GM12878 (cell line): ENCODE measurements around the gene S100G. TPM values are rescaled to one million over a fixed set of nuclear protein-coding genes. Genes with fewer than 3 reads are reported as not detected.

Source experiments
- ATAC-seq: fragments of 200-7000 bp; cut with Tn5 transposase; 3 replicates; pipeline ENCODE4 v1.9.1; 2020; ENCODE audit warnings: mild to moderate bottlenecking, moderate library complexity
- BruUV-seq: library from RNA; stranded (reverse); fragments of 400-500 nt; replicated peaks from 2 replicates; lab custom pipeline; 2021; lab: Mats Ljungman, UMichigan
- CTCF ChIA-PET: fragments of 300-600 bp; sonication (Branson Sonifier 250); formaldehyde crosslinking; extraction: SDS; loops from one replicate; lab custom pipeline; 2021; ENCODE audit warnings: inconsistent platforms; lab: Yijun Ruan, JAX
- POLR2A ChIA-PET: fragments of 350-600 bp; formaldehyde crosslinking; extraction: SDS; loops from one replicate; lab custom pipeline; 2021; ENCODE audit warnings: inconsistent platforms; lab: Charles Lee
- RAD21 ChIA-PET: fragments of 300-600 bp; sonication (Branson Sonifier 250); formaldehyde crosslinking; loops from one replicate; lab custom pipeline; 2023; ENCODE audit warnings: antibody characterized with exemption; ENCODE audit not compliant: unreplicated experiment; lab: Charles Lee
- SMC1A ChIA-PET: fragments of 300-600 bp; sonication (Branson Sonifier 250); formaldehyde crosslinking; loops from one replicate; lab custom pipeline; 2023; ENCODE audit not compliant: unreplicated experiment, uncharacterized antibody; lab: Charles Lee
- DNase-seq: peaks from one replicate; pipeline ENCODE4 v3.0.0-alpha.2; 2011; ENCODE audit warnings: low read depth, low spot score
- FAIRE-seq: peaks from 3 replicates; lab custom pipeline; 2011; peaks lifted over from hg19 to GRCh38; lab: Jason Lieb, UNC
- H2AFZ ChIP-seq: 2 replicates; pipeline ENCODE4 v1.6.0; 2011; ENCODE audit warnings: low read depth, low read length, control low read depth; ENCODE audit not compliant: control insufficient read depth
- H3K27ac ChIP-seq: 2 replicates; pipeline ENCODE4 v1.5.1; 2011; ENCODE audit warnings: control low read depth; ENCODE audit not compliant: control insufficient read depth, insufficient read depth
- H3K27me3 ChIP-seq, 2 experiments: replicated peaks in 1 of 2; 2 replicates each; pipeline versions ENCODE4 v1.6.0 to v1.6.1; 2011; ENCODE audit warnings: low read length in 1 of 2; ENCODE audit not compliant: control insufficient read depth in 2 of 2, insufficient read depth in 2 of 2
- H3K36me3 ChIP-seq, 2 experiments: 2 replicates each; pipeline ENCODE4 v1.5.1; 2011; ENCODE audit warnings: low read length in 1 of 2; ENCODE audit not compliant: control insufficient read depth in 2 of 2, insufficient read depth in 2 of 2
- H3K4me1 ChIP-seq: 2 replicates; pipeline ENCODE4 v1.6.1; 2011; ENCODE audit warnings: mild to moderate bottlenecking, low read length, moderate library complexity, mixed read lengths; ENCODE audit not compliant: control insufficient read depth, insufficient read depth
- H3K4me2 ChIP-seq: 2 replicates; pipeline ENCODE4 v1.6.0; 2011; ENCODE audit warnings: control low read depth; ENCODE audit not compliant: control insufficient read depth, insufficient read depth
- H3K4me3 ChIP-seq: fragments of 200-600 bp; sonication (generic); 2 replicates; pipeline ENCODE4 v1.5.1; 2016
- H3K79me2 ChIP-seq: 2 replicates; pipeline ENCODE4 v1.6.0; 2011; ENCODE audit warnings: low read length; ENCODE audit not compliant: control insufficient read depth, insufficient read depth
- H3K9ac ChIP-seq: 2 replicates; pipeline ENCODE4 v1.8.0; 2011; ENCODE audit warnings: low read length, control low read depth, mixed read lengths; ENCODE audit not compliant: control insufficient read depth, insufficient read depth
- H3K9me3 ChIP-seq: replicated peaks from 3 replicates; pipeline ENCODE4 v1.5.1; 2011; ENCODE audit warnings: mild to moderate bottlenecking, low read length; ENCODE audit not compliant: control insufficient read depth, insufficient read depth
- H4K20me1 ChIP-seq: 2 replicates; pipeline ENCODE4 v1.6.0; 2011; ENCODE audit not compliant: control insufficient read depth, insufficient read depth
- BHLHE40 ChIP-seq, 2 experiments: fragments of 450-650 bp in 1 of 2; IDR thresholded peaks; 2 replicates each; pipeline ENCODE4 v1.6.1; 2011 to 2017; ENCODE audit warnings: low read depth in 2 of 2, borderline replicate concordance in 1 of 2, improper control_type of control experiment in 1 of 2, low read length in 1 of 2, mild to moderate bottlenecking in 1 of 2
- CUX1 ChIP-seq: IDR thresholded peaks from 2 replicates; pipeline ENCODE4 v1.6.1; 2012; ENCODE audit warnings: improper control_type of control experiment, low read depth, low read length; ENCODE audit not compliant: insufficient replicate concordance
- EGR1 ChIP-seq, 2 experiments: IDR thresholded peaks; 1 replicate in 1 of 2; 2 replicates in 1 of 2; pipeline ENCODE4 v1.6.1; 2011 to 2012; ENCODE audit warnings: low read depth in 2 of 2, low read length in 2 of 2, borderline replicate concordance in 1 of 2, mild to moderate bottlenecking in 1 of 2, moderate library complexity in 1 of 2
- ESRRA ChIP-seq: IDR thresholded peaks from 2 replicates; pipeline ENCODE4 v1.6.1; 2012; ENCODE audit warnings: mild to moderate bottlenecking, low read length, improper control_type of control experiment
- HDAC6 ChIP-seq: fragments of 200-600 bp; sonication (generic); IDR thresholded peaks from one replicate; pipeline ENCODE4 v1.8.0; 2017; ENCODE audit warnings: antibody characterized with exemption; ENCODE audit not compliant: unreplicated experiment
- IKZF1 ChIP-seq: fragments of 450-650 bp; conservative IDR thresholded peaks from 2 replicates; pipeline ENCODE4 v1.6.1; 2017; ENCODE audit warnings: antibody characterized with exemption, mild to moderate bottlenecking
- IRF4 ChIP-seq: IDR thresholded peaks from 2 replicates; pipeline ENCODE4 v1.6.1; 2011; ENCODE audit warnings: low read depth, low read length
- MXI1 ChIP-seq: fragments of 150-350 bp; IDR thresholded peaks from 2 replicates; pipeline ENCODE4 v1.6.1; 2011; ENCODE audit warnings: low read depth, mild to moderate bottlenecking, inconsistent platforms, low read length, improper control_type of control experiment
- NFYA ChIP-seq: IDR thresholded peaks from 2 replicates; pipeline ENCODE4 v1.6.1; 2011; ENCODE audit warnings: low read depth, mild to moderate bottlenecking, low read length, improper control_type of control experiment, borderline replicate concordance
- NR2C1 ChIP-seq: fragments of 450-650 bp; IDR thresholded peaks from 2 replicates; pipeline ENCODE4 v1.6.1; 2017; ENCODE audit warnings: antibody characterized with exemption, mild to moderate bottlenecking, moderate library complexity
- RFX5 ChIP-seq: IDR thresholded peaks from 2 replicates; pipeline ENCODE4 v1.6.1; 2011; ENCODE audit warnings: low read depth, low read length, improper control_type of control experiment
- SRF ChIP-seq, 2 experiments: IDR thresholded peaks; 2 replicates each; pipeline ENCODE4 v1.6.1; 2011; ENCODE audit warnings: low read depth in 2 of 2, low read length in 2 of 2, mild to moderate bottlenecking in 1 of 2, moderate library complexity in 1 of 2
- TBL1XR1 ChIP-seq: IDR thresholded peaks from 2 replicates; pipeline ENCODE4 v1.6.1; 2012; ENCODE audit warnings: low read depth, low read length, improper control_type of control experiment
- TCF7 ChIP-seq: IDR thresholded peaks from 2 replicates; pipeline ENCODE4 v1.6.1; 2014; ENCODE audit warnings: antibody characterized with exemption, borderline replicate concordance
- WGBS: methylation state at CpG from one replicate; pipeline ENCODE4 v1.1.6; 2016; ENCODE audit warnings: low lambda C conversion rate; ENCODE audit not compliant: insufficient replicate concordance, insufficient coverage; ENCODE audit errors: missing lambda C conversion rate; 5-methylcytosine and 5-hydroxymethylcytosine counted together
- in situ Hi-C: fragments of 300-500 bp; cut with MboI; formaldehyde crosslinking; loops from 9 replicates; pipeline ENCODE4 v1.14.3; 2018; ENCODE audit warnings: mixed read lengths
- intact Hi-C: fragments of 100-400 bp; cut with micrococcal nuclease; formaldehyde crosslinking; loops from one replicate; pipeline ENCODE4 v1.14.2; 2022; ENCODE audit not compliant: unreplicated experiment
- polyA plus RNA-seq, 11 experiments: library from polyadenylated mRNA; depleted of rRNA in 4 of 11; unstranded in 6 of 11; stranded (reverse) in 5 of 11; fragments of >200 nt; fragmentation: Nextera tagmentation in 4 of 11; fragmentation: Illumina TruSeq in 1 of 11; extraction: Ambion mirVana in 4 of 11; extraction: Trizol in 1 of 11; gene quantifications; 1 replicate in 1 of 11; 2 replicates in 10 of 11; pipeline versions ENCODE4 v1.2.1 to v1.2.3, GENCODE V29; 2011 to 2016; ENCODE audit warnings: inconsistent platforms in 2 of 11, missing spikeins in 2 of 11, low read depth in 1 of 11
- total RNA-seq, 4 experiments: library from RNA; depleted of rRNA in 3 of 4; stranded (reverse); fragments of >200 nt in 3 of 4; fragmentation: Illumina TruSeq in 1 of 4; extraction: Trizol in 1 of 4; gene quantifications; 2 replicates each; pipeline versions ENCODE4 v1.2.1 to v1.2.3, GENCODE V29; 2013 to 2021
- TF ChIP-seq, protein P1 (sequence below): fragments of 450-650 bp; formaldehyde crosslinking; IDR thresholded peaks from 2 replicates; pipeline ENCODE4 v1.4.0; 2020; ENCODE audit warnings: mild to moderate bottlenecking, moderate library complexity
- TF ChIP-seq, protein P2 (sequence below): IDR thresholded peaks from 2 replicates; pipeline ENCODE4 v1.6.1; 2012; ENCODE audit warnings: low read depth, low read length, improper control_type of control experiment

S100G gene
- total and polyA plus RNA-seq, 10 of the 15 experiments (the other 5 are each of a cell fraction or from before 2014, with no cell fraction given), result not detected

DNA sequence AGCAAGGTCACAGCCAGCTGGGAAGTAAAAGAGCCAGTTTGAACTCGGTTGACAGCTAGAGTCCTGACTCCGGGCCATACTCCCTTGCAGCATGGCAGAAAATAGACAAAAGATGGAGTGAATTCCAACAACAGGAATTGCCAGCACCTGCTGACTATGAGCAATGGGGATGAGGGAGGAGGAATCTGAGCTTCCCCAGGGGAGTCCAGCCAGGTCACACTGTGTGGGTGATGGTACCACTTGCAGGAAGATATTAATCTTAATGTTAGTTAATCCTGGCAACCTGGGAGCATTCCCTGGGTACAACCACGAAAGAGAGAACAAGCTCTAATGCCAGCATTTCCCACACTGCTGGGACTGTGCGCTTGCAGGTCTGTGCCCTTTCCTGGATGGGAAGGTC lies 48.1 kb upstream of the S100G start:
- in situ Hi-C loops, result no loop called here
- intact Hi-C loops, result no loop called here
- Histone ChIP-seq H3K4me1 (no peaks in the 10 kb centered on the region), H3K9me3 (no peaks in the 10 kb centered on the region), H3K4me2 (no peak overlapping the region), H3K36me3 (no peaks in the 10 kb centered on the region), H2AFZ (no peak overlapping the region), H4K20me1 (no peaks in the 10 kb centered on the region), H3K9ac (no peak overlapping the region), H3K27me3 (no peaks in the 10 kb centered on the region), H3K27ac (no peak overlapping the region), H3K79me2 (no peaks in the 10 kb centered on the region), H3K4me3 (no peak overlapping the region)
- SMC1A ChIA-PET, result no interaction called here
- DNase-seq (no peak), ATAC-seq (no peak), FAIRE-seq (no peak)
- RAD21 ChIA-PET, result no interaction called here
- CTCF ChIA-PET, result no interaction called here
- 67% methylated on average over 4 of the region's 4 CpGs for WGBS
- POLR2A ChIA-PET, result no interaction called here
- no TSS peak for BruUV-seq
- TF ChIP-seq HDAC6, result no peak
- TF ChIP-seq ESRRA, result no peak
- TF ChIP-seq, protein P1, sequence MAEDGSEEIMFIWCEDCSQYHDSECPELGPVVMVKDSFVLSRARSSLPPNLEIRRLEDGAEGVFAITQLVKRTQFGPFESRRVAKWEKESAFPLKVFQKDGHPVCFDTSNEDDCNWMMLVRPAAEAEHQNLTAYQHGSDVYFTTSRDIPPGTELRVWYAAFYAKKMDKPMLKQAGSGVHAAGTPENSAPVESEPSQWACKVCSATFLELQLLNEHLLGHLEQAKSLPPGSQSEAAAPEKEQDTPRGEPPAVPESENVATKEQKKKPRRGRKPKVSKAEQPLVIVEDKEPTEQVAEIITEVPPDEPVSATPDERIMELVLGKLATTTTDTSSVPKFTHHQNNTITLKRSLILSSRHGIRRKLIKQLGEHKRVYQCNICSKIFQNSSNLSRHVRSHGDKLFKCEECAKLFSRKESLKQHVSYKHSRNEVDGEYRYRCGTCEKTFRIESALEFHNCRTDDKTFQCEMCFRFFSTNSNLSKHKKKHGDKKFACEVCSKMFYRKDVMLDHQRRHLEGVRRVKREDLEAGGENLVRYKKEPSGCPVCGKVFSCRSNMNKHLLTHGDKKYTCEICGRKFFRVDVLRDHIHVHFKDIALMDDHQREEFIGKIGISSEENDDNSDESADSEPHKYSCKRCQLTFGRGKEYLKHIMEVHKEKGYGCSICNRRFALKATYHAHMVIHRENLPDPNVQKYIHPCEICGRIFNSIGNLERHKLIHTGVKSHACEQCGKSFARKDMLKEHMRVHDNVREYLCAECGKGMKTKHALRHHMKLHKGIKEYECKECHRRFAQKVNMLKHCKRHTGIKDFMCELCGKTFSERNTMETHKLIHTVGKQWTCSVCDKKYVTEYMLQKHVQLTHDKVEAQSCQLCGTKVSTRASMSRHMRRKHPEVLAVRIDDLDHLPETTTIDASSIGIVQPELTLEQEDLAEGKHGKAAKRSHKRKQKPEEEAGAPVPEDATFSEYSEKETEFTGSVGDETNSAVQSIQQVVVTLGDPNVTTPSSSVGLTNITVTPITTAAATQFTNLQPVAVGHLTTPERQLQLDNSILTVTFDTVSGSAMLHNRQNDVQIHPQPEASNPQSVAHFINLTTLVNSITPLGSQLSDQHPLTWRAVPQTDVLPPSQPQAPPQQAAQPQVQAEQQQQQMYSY (CRISPR knock-in tag), result no peak
- TF ChIP-seq BHLHE40 (IDR thresholded peaks at IDR 0.05; ENCODE audit: borderline replicate concordance in 1 of 2, low read depth in 2 of 2, low read length in 1 of 2), result no peak
- TF ChIP-seq CUX1, result no peak
- TF ChIP-seq TBL1XR1, result no peak
- no peak for TF ChIP-seq TCF7
- TF ChIP-seq MXI1, result no peak
- no peak for TF ChIP-seq NFYA
- no peak for TF ChIP-seq IRF4
- TF ChIP-seq SRF (IDR thresholded peaks at IDR 0.05; ENCODE audit: low read depth in 2 of 2, low read length in 2 of 2), result no peak
- no peak for TF ChIP-seq IKZF1
- no peak for TF ChIP-seq NR2C1
- TF ChIP-seq RFX5, result no peak
- no peak for TF ChIP-seq EGR1 (IDR thresholded peaks at IDR 0.05; ENCODE audit: borderline replicate concordance in 1 of 2, low read depth in 2 of 2, low read length in 2 of 2)
- TF ChIP-seq, protein P2, sequence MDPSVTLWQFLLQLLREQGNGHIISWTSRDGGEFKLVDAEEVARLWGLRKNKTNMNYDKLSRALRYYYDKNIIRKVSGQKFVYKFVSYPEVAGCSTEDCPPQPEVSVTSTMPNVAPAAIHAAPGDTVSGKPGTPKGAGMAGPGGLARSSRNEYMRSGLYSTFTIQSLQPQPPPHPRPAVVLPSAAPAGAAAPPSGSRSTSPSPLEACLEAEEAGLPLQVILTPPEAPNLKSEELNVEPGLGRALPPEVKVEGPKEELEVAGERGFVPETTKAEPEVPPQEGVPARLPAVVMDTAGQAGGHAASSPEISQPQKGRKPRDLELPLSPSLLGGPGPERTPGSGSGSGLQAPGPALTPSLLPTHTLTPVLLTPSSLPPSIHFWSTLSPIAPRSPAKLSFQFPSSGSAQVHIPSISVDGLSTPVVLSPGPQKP, result no peak
